ENCODE data around the gene HES1. TPM values are rescaled to one million over a fixed set of nuclear protein-coding genes. Genes with fewer than 3 reads are reported as not detected.

Gene HES1
- total and polyA plus RNA-seq, 9 of the 15 experiments (the other 6 are each of a cell fraction or from before 2014, with no cell fraction given) = 3.4 to 37.0 (median 19.3) TPM

DNA sequence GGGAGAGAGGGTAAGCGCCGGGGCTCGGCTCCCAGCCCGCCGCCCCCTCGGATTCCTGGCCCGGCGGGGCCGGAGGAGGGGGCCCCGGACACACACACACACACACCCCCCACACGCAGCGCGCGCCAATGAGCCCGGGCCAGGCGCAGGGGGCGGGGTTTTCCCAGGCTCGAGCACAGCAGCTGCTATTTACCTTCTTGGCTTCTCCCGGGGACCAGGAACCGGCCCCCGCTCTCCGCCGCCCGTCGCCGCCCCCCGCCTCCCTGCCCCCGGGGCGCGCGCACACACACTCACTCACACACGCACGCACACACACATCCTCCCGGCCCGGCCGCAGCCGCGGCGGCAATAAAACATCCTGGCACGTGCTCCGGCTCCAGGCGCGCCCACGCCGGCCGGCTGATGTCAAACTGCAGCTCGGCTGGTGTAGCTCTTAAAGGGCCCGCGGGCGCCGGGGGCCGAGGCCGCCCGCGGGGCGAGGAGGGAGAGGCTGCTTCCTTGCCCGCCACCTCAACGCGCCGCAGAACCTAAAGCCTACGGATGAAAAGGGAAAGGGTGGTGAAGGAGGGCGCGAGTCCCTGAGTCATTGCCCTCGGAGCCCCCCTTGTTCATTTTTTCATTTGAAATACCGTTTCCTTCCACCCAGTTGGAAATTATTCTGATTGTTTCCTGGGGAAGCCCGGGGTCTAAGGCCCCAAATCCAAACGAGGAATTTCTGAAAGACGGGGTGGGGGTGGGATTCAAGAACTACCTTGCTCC is 1.0 kb upstream of the HES1 start (continued):
- TF ChIP-seq MEF2A (IDR thresholded peaks at IDR 0.05; ENCODE audit: control insufficient read depth, low read depth, low read length) = no peak
- TF ChIP-seq TAL1 (IDR thresholded peaks at IDR 0.05) = no peak
- TF ChIP-seq ELF1 (tag; IDR thresholded peaks at IDR 0.05) = peak; percentile 47; the same call in 1 of the 2 replicates
- TF ChIP-seq, protein P1, sequence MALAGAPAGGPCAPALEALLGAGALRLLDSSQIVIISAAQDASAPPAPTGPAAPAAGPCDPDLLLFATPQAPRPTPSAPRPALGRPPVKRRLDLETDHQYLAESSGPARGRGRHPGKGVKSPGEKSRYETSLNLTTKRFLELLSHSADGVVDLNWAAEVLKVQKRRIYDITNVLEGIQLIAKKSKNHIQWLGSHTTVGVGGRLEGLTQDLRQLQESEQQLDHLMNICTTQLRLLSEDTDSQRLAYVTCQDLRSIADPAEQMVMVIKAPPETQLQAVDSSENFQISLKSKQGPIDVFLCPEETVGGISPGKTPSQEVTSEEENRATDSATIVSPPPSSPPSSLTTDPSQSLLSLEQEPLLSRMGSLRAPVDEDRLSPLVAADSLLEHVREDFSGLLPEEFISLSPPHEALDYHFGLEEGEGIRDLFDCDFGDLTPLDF (CRISPR knock-in tag; IDR thresholded peaks at IDR 0.05) = peak; percentile 52; the same call in 1 of the 2 replicates
- no peak for TF ChIP-seq ZNF445 (CRISPR knock-in tag; IDR thresholded peaks at IDR 0.05; ENCODE audit: low read depth)
- no peak for TF ChIP-seq HMG20B (CRISPR knock-in tag; IDR thresholded peaks at IDR 0.05)
- TF ChIP-seq, protein P2, sequence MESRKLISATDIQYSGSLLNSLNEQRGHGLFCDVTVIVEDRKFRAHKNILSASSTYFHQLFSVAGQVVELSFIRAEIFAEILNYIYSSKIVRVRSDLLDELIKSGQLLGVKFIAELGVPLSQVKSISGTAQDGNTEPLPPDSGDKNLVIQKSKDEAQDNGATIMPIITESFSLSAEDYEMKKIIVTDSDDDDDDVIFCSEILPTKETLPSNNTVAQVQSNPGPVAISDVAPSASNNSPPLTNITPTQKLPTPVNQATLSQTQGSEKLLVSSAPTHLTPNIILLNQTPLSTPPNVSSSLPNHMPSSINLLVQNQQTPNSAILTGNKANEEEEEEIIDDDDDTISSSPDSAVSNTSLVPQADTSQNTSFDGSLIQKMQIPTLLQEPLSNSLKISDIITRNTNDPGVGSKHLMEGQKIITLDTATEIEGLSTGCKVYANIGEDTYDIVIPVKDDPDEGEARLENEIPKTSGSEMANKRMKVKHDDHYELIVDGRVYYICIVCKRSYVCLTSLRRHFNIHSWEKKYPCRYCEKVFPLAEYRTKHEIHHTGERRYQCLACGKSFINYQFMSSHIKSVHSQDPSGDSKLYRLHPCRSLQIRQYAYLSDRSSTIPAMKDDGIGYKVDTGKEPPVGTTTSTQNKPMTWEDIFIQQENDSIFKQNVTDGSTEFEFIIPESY (CRISPR knock-in tag; IDR thresholded peaks at IDR 0.05) = 0 out of 2 replicates have a peak, but pooled peaks have one; percentile 15
- TF ChIP-seq, protein P3, sequence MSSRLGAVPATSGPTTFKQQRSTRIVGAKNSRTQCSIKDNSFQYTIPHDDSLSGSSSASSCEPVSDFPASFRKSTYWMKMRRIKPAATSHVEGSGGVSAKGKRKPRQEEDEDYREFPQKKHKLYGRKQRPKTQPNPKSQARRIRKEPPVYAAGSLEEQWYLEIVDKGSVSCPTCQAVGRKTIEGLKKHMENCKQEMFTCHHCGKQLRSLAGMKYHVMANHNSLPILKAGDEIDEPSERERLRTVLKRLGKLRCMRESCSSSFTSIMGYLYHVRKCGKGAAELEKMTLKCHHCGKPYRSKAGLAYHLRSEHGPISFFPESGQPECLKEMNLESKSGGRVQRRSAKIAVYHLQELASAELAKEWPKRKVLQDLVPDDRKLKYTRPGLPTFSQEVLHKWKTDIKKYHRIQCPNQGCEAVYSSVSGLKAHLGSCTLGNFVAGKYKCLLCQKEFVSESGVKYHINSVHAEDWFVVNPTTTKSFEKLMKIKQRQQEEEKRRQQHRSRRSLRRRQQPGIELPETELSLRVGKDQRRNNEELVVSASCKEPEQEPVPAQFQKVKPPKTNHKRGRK (tag; IDR thresholded peaks at IDR 0.05) = no peak; the same call in 1 of the 2 replicates
- no peak for TF ChIP-seq SIX5 (IDR thresholded peaks at IDR 0.05; ENCODE audit: borderline replicate concordance in 1 of 2, insufficient read depth in 1 of 2, low read depth in 1 of 2, low read length in 2 of 2)
- no peak for TF ChIP-seq SMARCB1 (IDR thresholded peaks at IDR 0.05; ENCODE audit: insufficient read length, low read depth)
- TF ChIP-seq ZNF232 (CRISPR knock-in tag; IDR thresholded peaks at IDR 0.05) = 0 out of 2 replicates have a peak, but pooled peaks have one; percentile 24
- TF ChIP-seq RBM15 (IDR thresholded peaks at IDR 0.05; ENCODE audit: insufficient read depth, low read length) = no peak
- no peak for TF ChIP-seq IRF2 (CRISPR knock-in tag; IDR thresholded peaks at IDR 0.05)
- TF ChIP-seq PHB2 (IDR thresholded peaks at IDR 0.05; ENCODE audit: low read depth) = no peak
- no peak for TF ChIP-seq PTTG1 (tag; IDR thresholded peaks at IDR 0.05; ENCODE audit: low read depth)
- no peak for TF ChIP-seq SAFB (IDR thresholded peaks at IDR 0.05; ENCODE audit: borderline replicate concordance, low read depth, low read length)
- TF ChIP-seq RNF2 (IDR thresholded peaks at IDR 0.05) = peak; percentile 85; the same call in 1 of the 2 replicates
- no peak for TF ChIP-seq SMAD2 (IDR thresholded peaks at IDR 0.05; ENCODE audit: low read depth, low read length)
- TF ChIP-seq RFX7 (CRISPR knock-in tag; IDR thresholded peaks at IDR 0.05) = no peak
- no peak for TF ChIP-seq HSF4 (CRISPR knock-in tag; IDR thresholded peaks at IDR 0.05; ENCODE audit: borderline replicate concordance)
- TF ChIP-seq, protein P4, sequence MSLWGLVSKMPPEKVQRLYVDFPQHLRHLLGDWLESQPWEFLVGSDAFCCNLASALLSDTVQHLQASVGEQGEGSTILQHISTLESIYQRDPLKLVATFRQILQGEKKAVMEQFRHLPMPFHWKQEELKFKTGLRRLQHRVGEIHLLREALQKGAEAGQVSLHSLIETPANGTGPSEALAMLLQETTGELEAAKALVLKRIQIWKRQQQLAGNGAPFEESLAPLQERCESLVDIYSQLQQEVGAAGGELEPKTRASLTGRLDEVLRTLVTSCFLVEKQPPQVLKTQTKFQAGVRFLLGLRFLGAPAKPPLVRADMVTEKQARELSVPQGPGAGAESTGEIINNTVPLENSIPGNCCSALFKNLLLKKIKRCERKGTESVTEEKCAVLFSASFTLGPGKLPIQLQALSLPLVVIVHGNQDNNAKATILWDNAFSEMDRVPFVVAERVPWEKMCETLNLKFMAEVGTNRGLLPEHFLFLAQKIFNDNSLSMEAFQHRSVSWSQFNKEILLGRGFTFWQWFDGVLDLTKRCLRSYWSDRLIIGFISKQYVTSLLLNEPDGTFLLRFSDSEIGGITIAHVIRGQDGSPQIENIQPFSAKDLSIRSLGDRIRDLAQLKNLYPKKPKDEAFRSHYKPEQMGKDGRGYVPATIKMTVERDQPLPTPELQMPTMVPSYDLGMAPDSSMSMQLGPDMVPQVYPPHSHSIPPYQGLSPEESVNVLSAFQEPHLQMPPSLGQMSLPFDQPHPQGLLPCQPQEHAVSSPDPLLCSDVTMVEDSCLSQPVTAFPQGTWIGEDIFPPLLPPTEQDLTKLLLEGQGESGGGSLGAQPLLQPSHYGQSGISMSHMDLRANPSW (CRISPR knock-in tag; IDR thresholded peaks at IDR 0.05) = no peak
